NCI-H345 treated with DMSO at 0.1 percent for 48 hours (cell line): Measurements from ENCODE around the gene MX2.

Experiments used
- DNase-seq: peaks from one replicate; lab custom pipeline; 2025; ENCODE audit not compliant: unreplicated experiment; lab: John Stamatoyannopoulos, UW

Gene MX2

DNA sequence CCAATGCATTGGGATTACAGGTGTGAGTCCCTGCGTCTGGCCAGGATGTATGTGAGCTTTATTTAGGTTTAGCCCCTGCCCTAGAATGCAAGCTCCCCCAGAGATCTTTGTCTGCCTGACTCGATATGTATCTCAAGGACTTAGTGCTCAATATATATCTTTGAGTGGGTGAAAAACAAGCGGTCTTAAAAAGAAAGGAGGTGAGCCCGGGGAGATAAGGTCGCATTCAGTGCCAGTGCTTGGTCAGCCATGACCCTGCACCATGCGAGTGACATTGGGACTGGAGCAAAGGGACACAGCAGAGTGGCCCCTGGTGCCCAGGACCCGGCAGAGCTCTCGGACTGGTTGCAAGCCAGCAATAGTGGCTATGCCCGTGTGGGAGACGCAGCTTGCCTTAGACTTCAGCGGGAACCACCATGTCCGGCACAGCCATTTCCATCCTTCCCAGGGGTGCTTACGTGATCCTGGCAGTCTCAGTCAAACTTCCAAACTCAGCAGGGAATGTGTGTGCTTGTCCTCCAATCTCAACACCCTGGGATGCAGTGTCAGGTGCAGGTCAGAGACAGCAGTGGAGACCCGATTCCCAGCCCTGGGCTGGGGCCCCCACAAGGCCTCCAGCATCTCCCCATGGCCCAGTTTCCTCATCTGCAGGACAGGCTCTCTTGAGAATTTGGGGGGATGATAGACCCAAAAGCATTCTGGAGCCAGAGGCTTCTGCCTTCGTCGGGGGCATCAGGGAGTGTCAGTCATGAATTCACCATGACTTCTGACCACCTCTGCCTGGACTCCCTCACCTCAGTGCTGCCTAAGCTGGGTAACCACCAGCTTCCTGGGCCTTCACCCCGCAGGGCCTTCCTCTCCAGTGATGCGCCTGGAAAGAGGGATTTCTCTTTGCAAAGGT is 1.8 kb downstream of the MX2 start:
- no peak for DNase-seq

DNA sequence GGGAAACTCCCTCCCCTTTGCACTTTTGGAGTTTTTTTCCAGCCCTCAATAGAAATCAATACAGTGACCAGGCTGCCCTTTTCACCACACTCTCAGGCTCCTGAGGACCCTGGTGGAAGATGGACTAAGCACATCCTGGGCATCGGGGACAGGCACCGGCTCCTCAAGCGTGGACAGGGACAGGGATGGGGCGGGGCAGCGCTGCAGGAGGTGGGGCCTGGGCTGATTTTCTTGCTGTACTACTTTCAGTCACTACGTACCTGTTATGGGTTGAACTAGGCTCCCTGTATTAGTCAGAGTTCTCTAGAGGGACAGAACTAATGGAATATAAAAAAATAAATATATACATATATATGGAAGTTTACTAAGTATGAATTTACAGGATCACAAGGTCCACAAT is 2.5 kb downstream of the MX2 start:
- DNase-seq: no peak

DNA sequence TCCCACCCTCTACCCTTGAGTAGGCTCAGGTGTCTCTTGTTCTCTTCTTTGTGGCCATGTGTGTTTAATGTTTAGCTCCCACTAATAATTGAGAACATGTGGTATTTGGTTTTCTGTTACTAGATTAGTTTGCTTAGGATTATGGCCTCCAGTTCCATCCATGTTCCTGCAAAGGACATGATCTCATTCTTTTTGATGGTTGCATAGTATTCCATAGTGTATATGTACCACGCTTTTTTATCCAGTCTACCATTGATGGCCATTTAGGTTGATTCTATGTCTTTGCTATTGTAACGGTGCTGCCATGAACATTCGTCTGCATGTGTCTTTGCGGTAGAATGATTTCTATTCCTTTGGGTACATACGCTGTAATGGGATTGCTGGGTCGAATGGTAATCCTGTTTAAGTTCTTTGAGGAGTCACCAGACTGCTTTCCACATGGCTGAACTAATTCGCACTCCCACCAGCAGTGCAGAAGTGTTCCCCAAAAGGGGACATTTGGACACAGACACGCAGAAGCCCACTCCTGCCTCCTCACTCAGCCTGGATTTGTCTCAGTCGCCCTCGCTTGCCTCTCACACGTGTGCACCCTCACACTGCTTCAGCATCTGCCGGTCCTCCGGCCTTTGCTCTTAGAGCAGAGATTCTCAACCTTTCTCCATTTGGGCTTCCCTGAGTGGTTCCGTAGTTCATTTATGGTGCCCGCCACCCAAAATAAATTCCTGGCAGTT is 3.7 kb downstream of the MX2 start:
- DNase-seq: no peak

DNA sequence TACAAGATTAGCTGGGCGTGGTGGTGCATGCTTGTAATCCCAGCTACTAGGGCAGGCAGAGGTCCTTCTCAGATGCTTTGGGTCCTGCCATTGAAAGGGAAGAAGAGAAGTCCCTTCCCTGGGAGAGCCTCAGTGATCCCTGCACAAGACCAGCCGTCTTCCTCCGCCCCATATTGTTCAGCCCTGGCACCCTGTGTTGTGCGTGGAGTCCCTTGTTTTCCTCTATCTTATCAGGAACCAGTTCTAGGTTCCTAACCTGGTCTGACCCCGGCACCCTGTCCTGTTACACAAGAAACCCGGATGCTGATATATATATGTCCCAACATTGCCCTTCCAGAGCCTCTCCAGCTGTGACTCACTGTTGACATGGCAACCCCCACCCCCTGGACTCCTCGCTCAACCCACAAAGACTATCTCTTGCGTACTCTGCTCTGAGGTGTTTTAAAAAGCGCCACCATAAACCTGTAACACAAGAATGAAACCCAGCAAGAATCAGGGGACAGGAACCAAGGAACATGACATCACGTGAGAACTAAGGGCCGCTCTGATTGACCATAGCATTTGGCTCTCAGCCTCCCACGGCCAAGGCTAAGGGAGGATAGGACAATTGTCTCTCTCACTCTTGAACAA is 4.8 kb downstream of the MX2 start:
- no peak for DNase-seq

DNA sequence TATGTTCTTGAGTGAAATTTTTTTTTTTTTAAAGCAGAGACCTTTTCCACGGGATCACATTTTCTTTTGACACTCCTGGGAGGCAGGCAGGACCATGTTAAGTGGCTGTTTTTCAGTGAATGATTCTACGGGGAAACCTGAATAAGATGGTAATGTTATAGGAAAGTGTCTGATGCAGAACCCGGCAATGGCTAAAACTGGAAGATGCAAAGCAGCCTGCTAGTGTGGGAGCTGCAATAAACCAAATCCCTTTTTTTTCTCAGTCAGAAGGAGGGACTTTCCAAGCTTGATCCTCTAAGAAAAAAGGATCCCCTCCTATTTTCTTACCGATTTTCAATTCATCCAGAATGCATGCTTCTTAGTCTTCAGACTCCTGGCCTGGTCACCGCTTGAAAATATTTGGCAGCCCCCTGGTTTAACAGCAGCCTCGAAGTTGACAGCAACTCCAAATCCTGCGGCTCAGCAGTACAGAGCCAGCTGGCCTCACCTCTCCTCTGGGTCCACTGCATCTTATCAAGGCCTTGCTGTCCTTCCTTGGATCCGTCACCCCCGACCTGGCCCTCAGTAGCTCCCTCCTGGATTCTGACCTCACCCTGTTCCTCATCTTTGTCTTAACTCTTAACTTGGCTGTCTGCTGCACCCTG is 5.6 kb downstream of the MX2 start:
- DNase-seq: no peak

DNA sequence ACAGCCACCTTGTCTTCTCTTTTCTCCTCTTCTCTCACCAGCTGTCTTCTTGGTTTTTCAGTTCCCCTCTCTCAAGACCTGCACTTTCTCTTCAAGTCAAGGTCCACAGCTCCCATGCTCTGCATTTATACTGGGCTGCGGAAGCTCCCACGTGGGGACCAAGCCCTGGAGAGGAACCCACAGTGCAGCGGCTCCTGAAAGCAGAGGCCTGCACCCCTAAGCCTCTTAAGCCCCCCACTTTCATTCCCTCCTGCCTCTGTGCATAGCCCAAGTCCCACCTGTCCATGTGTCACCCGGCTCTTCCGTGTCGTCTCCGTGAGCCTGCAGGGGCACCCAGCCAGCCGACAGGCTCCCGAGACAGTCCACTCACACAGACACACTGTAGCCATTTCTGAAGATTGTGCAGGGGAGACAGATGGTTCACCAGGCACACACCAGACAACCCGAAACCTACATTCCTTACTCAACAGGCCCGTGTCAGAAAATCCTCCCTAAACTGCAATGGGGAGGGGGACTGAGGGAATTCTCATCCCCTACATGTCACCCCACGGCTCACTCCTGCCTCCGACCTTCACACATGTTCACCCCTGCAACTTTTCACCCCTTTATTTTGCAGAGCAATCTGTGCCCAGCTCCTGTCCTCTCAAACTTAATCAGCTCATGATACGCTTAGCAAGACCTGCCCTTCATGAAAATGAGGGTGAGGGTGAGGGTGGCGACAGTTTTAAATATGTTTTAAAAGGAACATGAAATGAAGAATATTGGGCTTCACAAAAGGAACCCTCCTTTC is 6.3 kb downstream of the MX2 start:
- DNase-seq: no peak

DNA sequence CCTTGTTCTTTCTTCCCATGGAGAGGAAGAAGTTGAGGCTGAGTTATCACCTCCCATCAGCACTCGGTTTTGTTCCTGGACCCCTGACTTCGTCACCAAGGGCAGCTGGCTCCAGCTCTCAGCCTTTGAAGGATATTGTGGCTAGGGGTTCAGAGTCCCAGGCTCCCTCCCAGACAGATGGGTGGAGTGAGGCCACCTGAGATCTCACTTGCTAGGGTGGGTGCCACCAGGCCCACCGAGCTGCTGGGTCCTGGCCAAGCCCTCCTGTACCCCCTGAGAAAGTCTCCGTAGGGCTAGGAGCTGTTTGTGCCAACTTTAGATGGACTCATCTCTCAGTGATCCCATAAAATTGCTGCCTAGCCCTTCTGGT is 6.9 kb downstream of the MX2 start:
- no peak for DNase-seq

DNA sequence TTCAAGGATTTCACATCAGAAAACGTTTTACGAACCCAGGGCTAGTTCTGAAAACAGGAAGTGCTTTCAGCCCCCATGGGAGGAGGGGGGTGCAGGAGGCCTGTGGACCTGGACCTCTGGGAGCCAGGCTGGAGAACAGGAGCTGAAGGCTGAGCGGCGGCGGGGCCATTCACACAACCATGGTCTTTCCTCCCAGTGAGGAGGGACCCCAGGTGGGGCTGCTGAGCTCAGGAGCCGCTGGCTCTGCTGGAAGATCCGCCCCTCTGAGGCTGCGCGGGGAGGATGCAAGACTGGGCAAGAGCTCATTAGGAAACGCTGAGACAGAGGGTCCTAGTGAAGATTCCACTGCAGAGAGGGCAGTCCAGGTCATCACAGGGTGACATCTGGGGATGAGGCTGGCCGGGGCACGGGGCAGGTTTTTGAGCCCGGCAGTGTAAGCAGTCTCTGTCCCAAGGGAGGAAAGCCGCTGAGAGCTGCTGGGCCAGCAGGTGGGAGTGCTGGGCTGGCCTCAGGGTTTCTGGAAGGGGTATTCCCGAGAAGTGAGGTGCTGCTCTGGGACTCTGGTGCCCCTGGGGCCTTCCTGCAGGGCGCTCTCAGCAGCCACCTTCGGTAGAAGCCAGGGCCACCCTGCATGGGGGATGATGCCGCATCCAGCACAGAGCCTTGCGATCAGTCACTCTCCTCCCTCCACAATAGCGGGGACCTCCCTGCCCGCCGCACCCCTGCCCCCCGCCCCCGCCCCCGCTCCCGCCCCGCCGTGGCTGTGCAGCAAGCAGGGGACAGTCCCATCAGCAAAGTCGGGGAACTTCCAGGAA is 7.5 kb downstream of the MX2 start:
- DNase-seq: no peak

DNA sequence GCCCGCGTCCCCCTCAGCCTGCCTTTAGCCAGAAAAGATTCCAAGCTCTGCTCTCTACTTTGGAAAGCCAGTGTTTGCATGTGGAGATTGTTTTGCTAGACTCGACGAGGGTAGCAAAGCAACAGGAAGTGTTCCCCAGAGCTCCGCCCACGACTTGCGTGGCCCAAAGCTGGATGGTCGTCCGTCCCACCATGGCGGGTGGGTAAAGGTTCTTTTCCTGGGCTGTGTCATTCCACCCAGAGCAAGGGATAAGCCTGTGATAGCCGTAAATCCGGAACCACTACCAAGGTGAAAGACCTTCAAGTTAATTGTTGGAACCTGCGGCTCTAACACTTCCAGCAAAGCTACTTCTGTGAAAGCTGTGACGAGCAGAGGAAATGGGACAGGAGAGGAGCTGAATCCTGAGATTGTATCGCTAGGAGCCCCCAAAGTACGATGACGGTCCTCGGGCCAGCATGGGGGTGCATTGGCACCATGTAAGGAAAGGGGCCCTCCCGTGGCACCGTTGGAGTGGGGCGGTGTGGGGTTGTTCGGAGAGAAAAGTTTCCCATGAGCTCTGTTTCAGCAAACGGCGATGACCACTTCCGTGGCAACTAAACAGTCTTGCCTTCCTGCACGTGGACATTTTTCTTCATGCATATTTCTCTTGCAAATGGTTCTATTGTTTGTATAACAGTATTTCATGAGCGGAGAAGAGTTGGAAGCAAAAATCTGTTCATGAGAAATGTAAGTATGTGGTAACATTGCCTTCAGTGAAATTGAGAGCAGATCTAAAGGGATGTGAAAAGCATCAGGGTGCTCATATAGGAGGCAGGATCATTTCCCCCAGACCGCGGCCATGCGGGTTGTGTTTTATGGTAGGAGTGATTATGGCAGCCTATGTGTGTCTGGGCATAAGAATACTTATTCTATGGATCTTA is 8.4 kb downstream of the MX2 start:
- DNase-seq: no peak

DNA sequence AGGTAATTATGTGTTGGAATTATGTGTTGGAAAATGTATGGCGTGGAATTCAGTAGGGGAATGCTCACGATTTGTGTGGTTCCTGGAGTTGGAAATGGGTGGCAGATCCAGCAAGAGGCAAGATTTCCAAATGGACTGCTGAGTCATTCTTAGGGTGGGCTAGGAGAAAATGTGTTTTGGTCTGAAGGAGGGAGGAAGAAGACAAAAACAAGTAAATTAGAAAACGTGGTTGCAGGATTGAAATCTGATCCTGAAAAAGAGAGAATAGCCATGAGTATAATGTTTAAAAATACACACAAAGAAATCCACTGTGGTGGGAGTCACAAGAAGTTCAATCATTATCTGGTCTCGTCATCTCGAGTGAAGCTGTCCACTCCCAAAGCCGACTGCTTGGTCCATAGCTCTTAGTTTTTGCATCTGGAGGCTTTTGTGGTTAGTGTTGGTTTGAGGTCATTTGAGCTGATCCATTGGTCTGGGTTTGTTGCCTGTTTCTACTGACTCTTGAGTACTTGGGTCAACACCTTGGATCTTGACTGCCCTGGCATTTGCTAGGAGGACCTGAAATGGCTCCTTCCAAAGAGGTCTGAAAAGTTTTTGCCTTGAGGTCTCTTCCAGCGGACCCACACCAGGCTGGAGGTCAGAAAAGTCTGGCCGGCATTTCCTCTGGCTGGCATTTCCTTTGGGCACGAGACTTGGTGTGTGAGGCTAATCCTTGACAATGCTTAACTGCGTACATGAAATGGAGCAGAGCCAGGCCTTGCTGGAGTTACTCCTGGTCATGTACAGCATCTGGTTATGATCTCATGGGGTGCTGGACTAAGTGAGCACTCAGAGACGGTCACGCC is 9.2 kb downstream of the MX2 start:
- no peak for DNase-seq

DNA sequence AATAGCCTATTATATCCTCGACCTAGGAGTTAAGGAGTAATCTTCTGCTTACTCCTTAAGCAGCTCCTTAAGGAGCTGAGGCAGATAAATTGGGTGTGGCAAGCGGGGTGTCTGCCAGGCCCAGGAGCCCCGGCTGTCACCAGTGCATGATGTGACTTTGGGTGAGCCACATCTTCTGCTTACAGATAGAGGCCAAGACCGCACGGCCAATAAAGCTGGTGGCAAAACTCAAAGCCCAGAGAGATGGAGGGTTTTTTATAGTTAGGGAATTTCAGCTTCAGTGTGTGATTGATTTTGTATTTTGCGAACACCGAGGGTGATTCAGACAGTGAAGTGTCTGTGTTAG is 9.8 kb downstream of the MX2 start:
- no peak for DNase-seq

DNA sequence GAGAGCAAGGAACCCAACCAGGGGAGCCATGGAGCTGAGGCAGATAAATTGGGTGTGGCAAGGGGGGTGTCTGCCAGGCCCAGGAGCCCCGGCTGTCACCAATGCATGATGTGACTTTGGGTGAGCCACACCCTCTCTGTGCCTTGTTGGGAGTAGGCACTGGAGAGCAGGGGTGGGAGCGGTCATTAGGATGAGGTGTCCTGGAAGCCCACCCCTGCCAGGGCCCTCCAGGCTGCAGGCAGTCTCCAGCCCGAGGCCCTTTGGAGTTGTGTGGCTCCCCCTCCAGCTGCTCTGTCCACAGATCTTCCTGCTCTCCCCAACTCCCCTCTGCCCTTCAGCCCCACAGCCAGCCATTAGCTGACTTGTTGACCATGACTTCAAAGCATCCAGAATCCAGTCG is 11.4 kb downstream of the MX2 start:
- DNase-seq: no peak

DNA sequence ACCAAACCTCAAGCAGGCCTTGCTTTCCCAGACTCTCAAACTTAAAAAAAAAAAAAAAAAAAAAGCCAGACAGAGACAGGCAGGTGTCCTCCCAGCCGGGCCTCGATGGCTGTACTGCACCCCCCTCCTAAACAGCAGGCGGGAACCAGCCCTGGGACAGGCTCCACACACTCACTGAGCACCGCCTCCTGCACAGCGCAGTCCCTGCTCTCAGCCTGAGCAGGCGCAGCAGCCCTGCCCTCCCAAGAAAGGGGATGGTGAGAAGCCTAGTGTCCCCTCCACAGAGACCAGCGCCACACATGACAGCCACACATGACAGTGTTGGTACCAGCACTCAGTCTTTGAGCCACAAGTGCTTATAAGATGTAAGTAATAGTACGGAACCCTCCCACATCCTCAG is 11.9 kb downstream of the MX2 start:
- no peak for DNase-seq

DNA sequence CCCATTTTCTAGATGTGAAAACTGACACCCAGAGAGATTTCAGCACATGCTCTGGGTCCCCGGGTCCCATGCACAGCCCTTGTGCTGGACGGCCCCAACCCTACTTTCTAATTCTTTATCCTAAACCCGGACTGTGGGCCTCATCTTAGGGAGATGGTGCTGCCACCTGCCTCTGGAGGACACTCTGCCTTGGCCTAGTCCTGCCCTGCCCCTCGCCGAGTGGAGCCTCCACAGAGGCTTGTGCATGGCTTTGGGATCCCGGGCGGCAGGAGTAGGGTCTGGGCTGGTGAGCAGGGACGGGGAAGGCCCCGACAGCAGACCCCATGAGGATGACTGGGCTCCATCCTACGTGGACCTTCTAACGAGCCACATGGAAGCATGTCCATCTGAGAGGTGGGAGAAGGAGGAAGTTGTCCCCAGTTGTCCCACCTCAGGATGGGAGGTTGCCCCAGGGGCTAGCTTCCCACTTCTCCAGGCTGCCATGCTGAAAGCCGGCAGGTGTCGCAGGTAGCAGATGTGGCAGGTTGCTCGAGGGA is 12.4 kb downstream of the MX2 start:
- DNase-seq: no peak

DNA sequence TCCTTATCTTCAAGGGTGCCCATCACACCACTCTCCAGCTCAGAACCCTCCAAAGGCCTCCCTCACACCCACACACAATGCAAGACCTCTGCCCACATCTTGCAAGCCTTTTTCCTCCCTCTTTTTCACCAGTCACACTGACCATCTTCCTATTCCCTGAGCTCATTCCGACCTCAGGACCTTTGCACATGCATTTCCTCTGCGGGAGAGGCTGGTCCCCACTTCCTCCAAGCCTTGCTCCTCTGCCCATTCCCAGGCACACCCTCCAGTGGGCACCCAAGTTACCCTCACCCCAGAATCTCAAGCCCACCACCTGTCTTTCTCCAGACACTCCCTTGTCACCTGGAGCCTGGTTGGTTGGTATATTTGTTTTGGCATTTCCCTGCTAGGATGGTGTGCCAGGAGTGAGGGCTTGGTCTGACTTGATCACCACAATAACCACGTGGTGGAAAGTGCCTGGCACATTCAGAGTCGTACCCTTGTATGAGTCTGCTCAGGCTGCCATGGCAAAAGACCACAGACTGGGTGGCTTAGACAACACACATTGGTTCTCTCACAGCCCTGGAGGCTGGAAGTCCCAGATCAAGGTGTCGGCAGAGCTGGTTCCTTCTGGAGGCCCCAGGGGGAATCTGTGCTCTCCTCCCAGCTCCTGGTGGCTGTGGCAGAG is 13.2 kb downstream of the MX2 start:
- DNase-seq: no peak

DNA sequence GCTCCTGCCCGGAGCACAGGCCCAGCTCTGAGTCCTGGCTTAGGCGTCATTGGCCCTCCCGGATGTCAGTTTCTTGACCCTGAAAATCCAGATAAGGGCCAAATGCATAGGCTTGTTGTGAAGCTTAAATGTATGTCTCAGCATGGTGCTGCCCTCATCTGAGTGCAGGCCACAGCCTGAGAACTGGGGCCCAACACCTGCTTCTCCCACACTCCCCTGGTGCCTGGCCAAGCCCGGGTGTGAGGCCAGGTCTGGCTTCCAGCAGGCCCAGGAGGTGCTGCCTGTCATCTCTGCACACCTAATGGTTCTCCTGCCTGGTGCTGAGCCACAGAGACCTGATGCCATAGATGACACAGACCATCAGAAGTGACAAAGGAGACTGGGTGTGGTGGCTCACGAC is 14.0 kb downstream of the MX2 start:
- no peak for DNase-seq

DNA sequence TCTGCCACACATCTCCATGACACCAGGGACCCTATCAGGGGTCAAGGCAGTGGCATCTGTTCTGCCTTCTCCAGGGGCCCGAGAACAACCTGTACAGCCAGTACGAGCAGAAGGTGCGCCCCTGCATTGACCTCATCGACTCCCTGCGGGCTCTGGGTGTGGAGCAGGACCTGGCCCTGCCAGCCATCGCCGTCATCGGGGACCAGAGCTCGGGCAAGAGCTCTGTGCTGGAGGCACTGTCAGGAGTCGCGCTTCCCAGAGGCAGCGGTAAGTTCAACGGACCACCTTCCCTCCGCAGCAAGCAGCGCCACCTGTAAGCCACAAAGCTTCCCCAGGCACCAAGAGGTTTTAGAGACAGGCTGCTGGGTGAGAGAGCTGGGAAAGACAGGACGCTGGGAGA is 15.9 kb downstream of the MX2 start:
- no peak for DNase-seq
